ENCODE measurements around the gene RENBP.
"Not testable (repeated sequence)": the region's sequence is repeated elsewhere in the genome, so short reads cannot be mapped to it uniquely, and the experiment has no call there.

The RENBP gene
- total RNA-seq = 7.9 reads per million, percentile 27 among the genes with 10 or more reads in this experiment

GRCh38 chrX:153944140-153944799, at the start of gene RENBP:
TSS of gene RENBP (minus strand) at chrX:153944643. CDS start at chrX:153944610, 33 bp downstream.
- peak; percentile 31 for DNase-seq

DNA sequence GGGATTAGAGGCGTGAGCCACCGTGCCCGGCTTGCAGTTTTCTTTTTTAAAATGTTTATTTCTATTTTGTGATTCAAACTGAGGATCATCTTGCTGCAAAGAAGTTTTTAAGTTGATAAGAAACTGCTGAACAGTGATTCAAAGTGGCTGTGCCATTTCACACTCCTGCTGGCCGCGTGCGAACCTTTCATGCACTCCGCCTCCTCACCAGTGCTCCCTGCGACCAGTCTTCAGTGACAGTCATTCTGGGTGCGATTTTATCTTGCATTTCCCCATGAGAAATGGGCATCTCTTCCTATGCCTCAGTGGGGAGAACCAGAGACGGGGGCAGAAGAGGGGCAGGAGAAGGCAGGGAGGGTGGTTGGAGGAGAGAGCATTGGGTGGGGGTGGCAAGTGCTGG, 49.5 kb upstream of the RENBP start:
- no peak for DNase-seq

DNA sequence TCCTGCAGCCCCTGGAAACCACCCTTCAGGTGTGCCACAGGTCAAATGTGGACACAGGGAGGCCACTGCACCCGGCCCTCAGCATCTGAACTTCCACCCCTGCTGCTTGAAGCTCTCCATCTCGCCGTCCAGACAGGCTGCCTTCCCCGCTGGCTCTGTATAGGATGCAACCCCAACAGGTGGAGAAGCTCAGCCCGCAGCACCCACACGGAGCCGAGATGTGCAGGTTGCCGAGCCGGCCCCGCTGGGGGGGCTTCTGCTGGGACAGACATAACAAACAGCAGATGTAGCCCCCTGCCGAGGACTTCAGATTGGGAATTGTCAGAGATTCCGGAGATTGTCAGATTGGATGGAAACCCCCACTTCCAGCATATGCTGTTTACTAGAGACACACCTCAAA, 48.6 kb upstream of the RENBP start:
- DNase-seq = no peak

DNA sequence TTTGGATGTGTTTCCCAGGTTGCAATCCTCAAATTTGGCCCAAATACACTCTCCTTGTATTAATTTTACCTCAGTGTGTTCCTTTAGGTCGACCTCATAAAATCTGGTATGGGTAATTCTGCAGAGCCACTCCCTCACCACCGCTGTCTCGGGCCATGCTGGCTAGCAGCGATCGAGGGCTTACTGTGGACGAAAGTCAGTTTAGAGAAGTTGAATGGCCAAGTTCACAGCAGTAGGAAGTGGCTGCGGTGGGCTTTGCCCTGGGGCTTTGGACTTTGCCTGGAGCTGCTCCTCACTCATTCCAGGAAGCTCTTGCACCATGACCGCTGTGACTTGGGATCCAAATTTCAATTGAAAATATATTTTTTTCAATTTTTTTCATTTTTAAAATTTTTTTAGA, 47.7 kb upstream of the RENBP start:
- no peak for DNase-seq

GRCh38 chrX:153991013-153991580, 46.7 kb upstream of the RENBP start:
- DNase-seq = no peak

GRCh38 chrX:153989973-153990655, 45.7 kb upstream of the RENBP start:
- DNase-seq = no peak

DNA sequence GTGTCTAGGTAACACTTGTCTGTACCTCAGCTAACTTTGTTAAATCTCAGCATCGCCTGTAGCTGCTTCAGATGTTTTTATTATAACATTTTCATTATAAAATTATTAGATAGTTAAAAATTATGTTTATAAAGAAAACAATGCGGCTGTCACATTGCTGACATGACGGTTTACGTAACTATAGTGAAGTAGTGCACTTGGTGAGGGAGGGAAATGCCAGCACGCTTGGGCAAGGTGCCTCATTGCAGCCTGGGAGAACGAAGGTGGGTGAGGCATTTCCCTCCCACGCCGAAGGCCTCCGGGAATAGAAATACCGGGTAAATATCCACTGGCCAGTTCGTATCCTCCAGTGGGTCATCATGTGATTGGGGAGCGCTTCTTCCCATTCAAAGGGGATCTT, 44.0 kb upstream of the RENBP start:
- DNase-seq = no peak

DNA sequence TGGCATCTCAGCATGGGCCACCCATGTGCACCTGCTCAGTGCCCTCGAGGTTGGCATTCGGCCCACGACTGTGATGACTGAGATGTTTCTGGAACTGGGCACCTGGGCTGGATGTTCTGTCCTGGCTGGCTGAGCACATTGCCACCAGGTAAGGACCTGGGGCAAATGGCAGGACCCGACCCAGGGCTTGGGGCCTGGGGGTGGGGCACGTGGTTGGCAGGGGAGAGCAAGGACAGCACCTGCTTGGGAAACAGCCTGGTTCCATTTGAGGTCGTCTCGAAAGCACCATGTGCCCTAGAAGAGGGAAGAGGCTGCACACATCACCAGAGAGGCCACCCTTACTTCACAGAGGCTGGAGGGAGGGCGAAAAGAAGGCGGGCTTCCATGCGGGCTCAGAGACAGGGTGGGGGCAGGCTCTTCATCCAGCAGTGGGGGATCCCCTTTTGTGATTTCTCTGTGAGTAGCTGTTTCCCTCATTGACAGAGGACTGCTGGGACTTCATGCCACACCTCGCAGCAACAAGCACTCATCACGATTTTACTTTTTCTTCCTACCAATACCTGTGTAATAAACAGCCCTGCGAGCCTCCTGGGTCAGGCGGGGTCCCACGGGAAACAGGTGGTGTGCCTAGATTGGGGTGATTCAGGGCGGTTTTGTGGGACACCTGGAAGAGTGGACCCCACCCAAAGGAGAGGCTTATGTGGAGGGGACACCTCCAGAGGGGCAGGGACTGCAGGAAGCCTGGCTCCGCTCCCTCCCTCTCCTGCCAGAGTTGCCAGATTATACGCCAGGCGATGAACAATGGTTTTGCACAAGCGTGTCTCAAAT, 40.1 kb upstream of the RENBP start:
- no peak for DNase-seq

DNA sequence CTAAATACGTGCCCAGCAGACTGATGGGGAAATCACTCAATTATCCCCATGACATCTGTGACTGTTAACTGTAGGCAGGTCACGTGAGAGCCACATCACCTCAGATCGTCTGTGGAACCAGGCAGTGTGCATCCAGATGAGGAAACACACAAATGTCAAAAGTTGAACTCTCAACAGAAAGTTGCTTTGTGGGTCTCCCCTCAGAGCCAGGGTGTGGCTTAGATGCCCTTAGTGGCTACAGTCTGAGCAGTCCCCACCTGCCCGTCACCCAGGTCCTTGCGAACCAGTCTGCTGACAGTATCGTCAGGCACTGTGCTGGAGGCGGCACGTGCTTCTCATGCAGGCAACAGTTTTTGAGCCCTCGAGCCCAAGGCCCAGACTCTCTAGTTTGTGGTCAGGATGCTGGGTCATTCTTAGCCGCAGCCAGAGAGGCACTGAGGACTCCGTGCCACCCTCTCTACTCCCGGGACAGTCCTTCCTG, 38.9 kb upstream of the RENBP start:
- DNase-seq = no peak

GRCh38 chrX:153981771-153982533, 37.5 kb upstream of the RENBP start:
- peak; percentile 49 for DNase-seq

GRCh38 chrX:153981231-153981630, 36.8 kb upstream of the RENBP start:
- DNase-seq = no peak

DNA sequence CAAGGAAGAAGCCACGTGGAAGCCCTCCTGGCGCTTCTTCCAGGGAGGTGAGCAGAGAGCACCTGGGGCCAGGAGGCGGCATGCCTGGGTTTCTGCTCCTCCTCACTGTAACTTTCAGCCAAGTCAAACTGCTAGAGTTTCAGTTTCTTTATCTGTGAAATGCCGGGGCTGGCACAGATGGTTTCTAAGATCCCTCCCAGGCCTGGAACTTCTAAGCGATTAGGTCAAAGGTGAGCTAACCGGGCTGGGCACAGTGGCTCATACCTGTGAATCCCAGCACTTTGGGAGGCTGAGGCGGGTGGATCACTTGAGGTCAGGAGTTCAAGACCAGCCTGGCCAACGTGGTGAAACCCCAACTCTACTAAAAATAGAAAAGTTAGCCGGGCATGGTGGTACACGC, 36.0 kb upstream of the RENBP start:
- not testable (repeated sequence) for DNase-seq

- no peak for DNase-seq
Observed at GRCh38 chrX:153974726-153975286, 30.4 kb upstream of the RENBP start.

DNA sequence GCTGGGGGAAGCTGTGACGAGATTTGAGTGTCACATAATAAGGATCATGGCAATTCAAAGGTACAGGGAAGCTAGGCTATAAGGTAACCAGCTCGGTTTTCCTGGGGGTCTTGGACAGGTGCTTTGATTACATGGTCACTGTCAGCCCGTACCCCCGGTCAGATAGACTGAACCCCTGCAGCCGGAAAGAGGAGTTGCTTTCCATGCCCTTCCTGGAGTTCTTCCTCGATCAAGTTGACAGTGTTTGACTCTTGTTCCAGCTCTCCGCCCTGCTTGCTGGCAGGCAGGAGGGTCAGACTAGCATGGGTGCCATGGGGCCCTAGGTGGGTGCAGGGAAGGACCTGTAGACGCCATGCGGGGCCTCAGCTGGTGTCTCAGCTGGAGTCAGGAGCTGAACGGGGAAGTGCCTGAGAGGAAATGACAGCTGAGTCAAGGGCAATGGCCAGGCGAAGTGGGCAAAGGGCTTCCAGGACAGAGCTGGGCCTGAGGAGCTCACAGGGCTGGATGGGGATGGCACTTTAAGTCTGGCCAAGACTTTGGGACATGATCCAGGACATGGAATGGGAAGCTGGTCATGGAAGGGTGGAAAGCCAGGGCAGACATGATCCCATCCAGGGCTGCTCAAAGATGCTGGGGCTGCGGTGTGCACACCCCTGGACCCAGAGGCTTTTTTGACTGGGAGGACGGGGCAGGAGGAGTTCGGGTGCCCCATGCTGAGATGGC, 29.7 kb upstream of the RENBP start:
- no peak for DNase-seq

- DNase-seq = no peak
Observed at GRCh38 chrX:153973127-153974002, 28.9 kb upstream of the RENBP start.

- DNase-seq = peak; percentile 85
Observed at GRCh38 chrX:153972368-153973126, 28.1 kb upstream of the RENBP start, which contains the start of gene TMEM187. TSS of gene TMEM187 (plus strand) at chrX:153972754. CDS start at chrX:153982063, 9,309 bp downstream.

- DNase-seq = peak; percentile 92
Observed at GRCh38 chrX:153971450-153972367, 27.3 kb upstream of the RENBP start, which contains the start of gene HCFC1. TSS of gene HCFC1 (minus strand) at chrX:153971818. CDS start at chrX:153970840, 978 bp downstream.

DNA sequence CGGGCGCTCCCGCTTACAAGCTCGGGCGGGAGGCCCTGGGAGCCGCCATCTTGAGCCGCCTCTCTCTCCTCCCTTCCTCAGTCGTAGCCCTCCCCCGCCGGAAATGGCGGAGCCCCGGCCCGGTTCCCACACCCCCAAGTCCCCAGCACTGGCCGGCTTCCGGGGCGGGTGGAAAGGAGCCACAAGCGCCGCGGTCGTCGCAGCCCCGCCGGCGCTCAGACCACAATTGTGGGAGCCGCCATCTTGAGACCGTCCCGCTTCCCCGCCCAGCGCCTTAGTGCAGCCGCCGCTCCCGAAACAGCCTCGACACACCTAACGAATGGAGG, 26.6 kb upstream of the RENBP start:
- peak; percentile 86 for DNase-seq

Data from effector CD4-positive, alpha-beta T cell (primary cell).